NCI-H2196 treated with DMSO at 0.1 percent for 48 hours (cell line): ENCODE measurements around the gene NUDT1.

Experiments
- DNase-seq: peaks from one replicate; lab custom pipeline; 2025; ENCODE audit not compliant: unreplicated experiment; lab: John Stamatoyannopoulos, UW

Gene NUDT1

DNA sequence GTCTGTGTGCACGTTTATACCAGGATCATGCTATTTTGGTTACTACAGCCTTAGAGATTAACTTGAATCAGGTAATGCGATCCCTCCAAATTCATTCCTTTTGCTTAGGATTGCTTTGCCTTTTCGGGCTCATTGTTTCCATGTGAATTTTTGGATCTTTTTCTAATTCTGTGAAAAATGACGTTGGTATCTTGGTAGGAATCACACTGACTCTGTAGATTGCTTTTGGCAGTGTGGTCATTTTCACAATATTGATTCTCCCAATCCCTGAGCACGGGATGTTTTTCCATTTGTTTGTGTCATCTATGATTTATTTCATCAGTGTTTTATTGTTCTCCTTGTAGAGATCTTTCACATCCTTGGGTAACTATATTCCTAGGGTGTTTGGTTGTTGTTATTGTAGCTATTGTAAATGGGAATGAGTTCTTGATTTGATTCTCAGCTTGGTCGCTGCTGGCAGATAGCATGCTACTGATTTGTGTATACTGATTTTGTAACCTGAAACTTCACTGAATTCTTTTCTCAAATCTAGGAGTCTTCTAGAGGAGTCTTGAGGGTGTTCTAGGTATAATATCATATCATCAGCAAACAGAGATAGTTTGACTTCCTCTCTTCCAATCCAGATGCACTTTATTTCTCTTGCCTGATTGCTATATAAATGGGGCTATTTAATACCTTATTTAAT lies 54.1 kb downstream of the NUDT1 start:
- DNase-seq: no peak

GRCh38 chr7:2296832-2297231 lies 54.8 kb downstream of the NUDT1 start:
- DNase-seq: no peak

- no peak for DNase-seq
Observed at GRCh38 chr7:2299131-2299829, 57.3 kb downstream of the NUDT1 start.

- no peak for DNase-seq
Observed at GRCh38 chr7:2299870-2300512, 58.0 kb downstream of the NUDT1 start.
